HG03159 (cell line): ENCODE results near the gene RETREG1.
"Not testable (repeated sequence)": the region's sequence is repeated elsewhere in the genome, so short reads cannot be mapped to it uniquely, and the experiment has no call there.

Source experiments
- ATAC-seq: cut with Tn5 transposase; IDR thresholded peaks from one replicate; pipeline ENCODE4 v1.9.1; 2021; ENCODE audit warnings: mild to moderate bottlenecking, moderate library complexity; ENCODE audit not compliant: unreplicated experiment

RETREG1 gene

GRCh38 chr5:16493261-16493660 lies 123.5 kb downstream of the RETREG1 start:
- ATAC-seq: no peak

GRCh38 chr5:16492398-16493140 lies 124.2 kb downstream of the RETREG1 start:
- ATAC-seq: no peak

- no peak for ATAC-seq
These were observed 125.9 kb downstream of the RETREG1 start for GRCh38 chr5:16490911-16491310.

GRCh38 chr5:16489322-16489791 lies 127.4 kb downstream of the RETREG1 start:
- ATAC-seq: peak; percentile 76

GRCh38 chr5:16487456-16487855 lies 129.3 kb downstream of the RETREG1 start:
- ATAC-seq: no peak

- ATAC-seq: no peak
These were observed 130.1 kb downstream of the RETREG1 start for GRCh38 chr5:16486711-16487111.

- no peak for ATAC-seq
These were observed 131.1 kb downstream of the RETREG1 start for GRCh38 chr5:16485656-16486055.

GRCh38 chr5:16484081-16484480 lies 132.7 kb downstream of the RETREG1 start:
- ATAC-seq: no peak

- ATAC-seq: no peak
These were observed 133.4 kb downstream of the RETREG1 start for GRCh38 chr5:16483361-16483760.

- ATAC-seq: no peak
These were observed 133.9 kb downstream of the RETREG1 start for GRCh38 chr5:16482891-16483290.

- no peak for ATAC-seq
These were observed 135.8 kb downstream of the RETREG1 start for GRCh38 chr5:16480821-16481538.

- no peak for ATAC-seq
These were observed 136.7 kb downstream of the RETREG1 start for GRCh38 chr5:16480144-16480543.

- no peak for ATAC-seq
These were observed 139.3 kb downstream of the RETREG1 start for GRCh38 chr5:16477541-16477940.

GRCh38 chr5:16476417-16476816 lies 140.4 kb downstream of the RETREG1 start:
- ATAC-seq: not testable (repeated sequence)

GRCh38 chr5:16471387-16471786 lies 145.4 kb downstream of the RETREG1 start:
- ATAC-seq: no peak

GRCh38 chr5:16467363-16468219 lies 149.2 kb downstream of the RETREG1 start:
- peak; percentile 77 for ATAC-seq

GRCh38 chr5:16465544-16466432 lies 151.0 kb downstream of the RETREG1 start, which contains the start of gene ZNF622:
ZNF622 (minus strand) TSS chr5:16465800; CDS start chr5:16465665, 135 bp downstream.
- ATAC-seq: peak; percentile 79

GRCh38 chr5:16464664-16465543 lies 151.9 kb downstream of the RETREG1 start:
- peak; percentile 0 for ATAC-seq

- no peak for ATAC-seq
These were observed 152.6 kb downstream of the RETREG1 start for GRCh38 chr5:16464231-16464630.
